ENCODE measurements around the gene MCM10.
A peak's percentile ranks its signal among the peaks of the same experiment; 100 is the strongest.
"Not testable (repeated sequence)": the region's sequence is repeated elsewhere in the genome, so short reads cannot be mapped to it uniquely, and the experiment has no call there.

The MCM10 gene

GRCh38 chr10:13144814-13145213, 16.5 kb upstream of the MCM10 start:
- H3K27ac Mint-ChIP-seq = no peak overlapping the region
- peaks cover 4% of the 10 kb centered on the region for H3K27me3 Mint-ChIP-seq
- intact Hi-C loops (cut with micrococcal nuclease) = no loop called here
- H3K36me3 Mint-ChIP-seq (ENCODE audit: low read depth) = peaks cover 7% of the 10 kb centered on the region
- no peaks in the 10 kb centered on the region for H3K4me1 Mint-ChIP-seq (ENCODE audit: low read depth)
- no peaks in the 10 kb centered on the region for H3K9me3 Mint-ChIP-seq
- no peak overlapping the region for H3K4me3 Mint-ChIP-seq

GRCh38 chr10:13146379-13146778, 15.0 kb upstream of the MCM10 start:
- peaks cover 4% of the 10 kb centered on the region for H3K27me3 Mint-ChIP-seq
- no peaks in the 10 kb centered on the region for H3K4me1 Mint-ChIP-seq (ENCODE audit: low read depth)
- intact Hi-C loops (cut with micrococcal nuclease) = no loop called here
- no peaks in the 10 kb centered on the region for H3K36me3 Mint-ChIP-seq (ENCODE audit: low read depth)
- no peak overlapping the region for H3K4me3 Mint-ChIP-seq
- no peaks in the 10 kb centered on the region for H3K9me3 Mint-ChIP-seq
- no peak overlapping the region for H3K27ac Mint-ChIP-seq

- no peak overlapping the region for H3K4me3 Mint-ChIP-seq
- H3K27ac Mint-ChIP-seq = no peak overlapping the region
- H3K27me3 Mint-ChIP-seq = peaks cover 4% of the 10 kb centered on the region
- no peaks in the 10 kb centered on the region for H3K36me3 Mint-ChIP-seq (ENCODE audit: low read depth)
- H3K4me1 Mint-ChIP-seq (ENCODE audit: low read depth) = no peaks in the 10 kb centered on the region
- no peaks in the 10 kb centered on the region for H3K9me3 Mint-ChIP-seq
- intact Hi-C loops (cut with micrococcal nuclease) = no loop called here
Observed at GRCh38 chr10:13147161-13147560, 14.2 kb upstream of the MCM10 start.

GRCh38 chr10:13152296-13152695, 9.1 kb upstream of the MCM10 start:
- H3K27ac Mint-ChIP-seq = no peak overlapping the region
- intact Hi-C loops (cut with micrococcal nuclease) = no loop called here
- no peaks in the 10 kb centered on the region for H3K9me3 Mint-ChIP-seq
- H3K4me1 Mint-ChIP-seq (ENCODE audit: low read depth) = no peaks in the 10 kb centered on the region
- H3K4me3 Mint-ChIP-seq = no peak overlapping the region
- H3K36me3 Mint-ChIP-seq (ENCODE audit: low read depth) = no peaks in the 10 kb centered on the region
- H3K27me3 Mint-ChIP-seq = peaks cover 1% of the 10 kb centered on the region

- H3K36me3 Mint-ChIP-seq (ENCODE audit: low read depth); H3K27me3 Mint-ChIP-seq; H3K4me3 Mint-ChIP-seq; intact Hi-C loops (cut with micrococcal nuclease); H3K4me1 Mint-ChIP-seq (ENCODE audit: low read depth); H3K27ac Mint-ChIP-seq; H3K9me3 Mint-ChIP-seq: not testable (repeated sequence)
Observed at GRCh38 chr10:13155860-13156259, 5.5 kb upstream of the MCM10 start.

GRCh38 chr10:13158401-13158800, 3.0 kb upstream of the MCM10 start:
- H3K27ac Mint-ChIP-seq = peak overlapping the region; percentile 75
- no peaks in the 10 kb centered on the region for H3K36me3 Mint-ChIP-seq (ENCODE audit: low read depth)
- H3K9me3 Mint-ChIP-seq = no peaks in the 10 kb centered on the region
- H3K27me3 Mint-ChIP-seq = peaks cover 7% of the 10 kb centered on the region
- H3K4me3 Mint-ChIP-seq = peak overlapping the region; percentile 70
- peaks cover 15% of the 10 kb centered on the region for H3K4me1 Mint-ChIP-seq (ENCODE audit: low read depth)
- intact Hi-C loops (cut with micrococcal nuclease) = no loop called here

GRCh38 chr10:13161857-13162271, 506 bp downstream of the MCM10 start:
- intact Hi-C loops (cut with micrococcal nuclease) = loop anchor here (1.0 to 2.0 kb wide), 2 partner anchors 140 to 191 kb away; no protein-coding TSS in a partner anchor

GRCh38 chr10:13163859-13164258, 2.5 kb downstream of the MCM10 start:
- H3K27me3 Mint-ChIP-seq = no peaks in the 10 kb centered on the region
- peaks cover 15% of the 10 kb centered on the region for H3K4me1 Mint-ChIP-seq (ENCODE audit: low read depth)
- H3K27ac Mint-ChIP-seq = no peak overlapping the region
- H3K4me3 Mint-ChIP-seq = no peak overlapping the region
- no peaks in the 10 kb centered on the region for H3K36me3 Mint-ChIP-seq (ENCODE audit: low read depth)
- intact Hi-C loops (cut with micrococcal nuclease) = no loop called here
- H3K9me3 Mint-ChIP-seq = no peaks in the 10 kb centered on the region

More at GRCh38 chr10:13161857-13162271, 506 bp downstream of the MCM10 start:
- Mint-ChIP-seq H3K4me1 (ENCODE audit: low read depth) (peaks cover 15% of the 10 kb centered on the region), H3K4me3 (no peak overlapping the region), H3K27me3 (peaks cover 7% of the 10 kb centered on the region), H3K36me3 (ENCODE audit: low read depth) (no peaks in the 10 kb centered on the region), H3K9me3 (no peaks in the 10 kb centered on the region), H3K27ac (no peak overlapping the region)

- H3K4me3 Mint-ChIP-seq = no peak overlapping the region
- H3K9me3 Mint-ChIP-seq = no peaks in the 10 kb centered on the region
- no peaks in the 10 kb centered on the region for H3K27me3 Mint-ChIP-seq
- H3K4me1 Mint-ChIP-seq (ENCODE audit: low read depth) = peaks cover 15% of the 10 kb centered on the region
- intact Hi-C loops (cut with micrococcal nuclease) = no loop called here
- H3K27ac Mint-ChIP-seq = no peak overlapping the region
- H3K36me3 Mint-ChIP-seq (ENCODE audit: low read depth) = no peaks in the 10 kb centered on the region
Observed at GRCh38 chr10:13165177-13165576, 3.8 kb downstream of the MCM10 start.

- Mint-ChIP-seq H3K4me1 (ENCODE audit: low read depth) (no peaks in the 10 kb centered on the region), H3K27ac (no peak overlapping the region), H3K27me3 (no peaks in the 10 kb centered on the region), H3K36me3 (ENCODE audit: low read depth) (no peaks in the 10 kb centered on the region), H3K9me3 (no peaks in the 10 kb centered on the region), H3K4me3 (no peak overlapping the region)
- intact Hi-C loops (cut with micrococcal nuclease) = no loop called here
Observed at GRCh38 chr10:13167568-13167967, 6.2 kb downstream of the MCM10 start.

GRCh38 chr10:13168781-13169180, 7.4 kb downstream of the MCM10 start:
- intact Hi-C loops (cut with micrococcal nuclease) = no loop called here
- H3K4me1 Mint-ChIP-seq (ENCODE audit: low read depth) = no peaks in the 10 kb centered on the region
- no peak overlapping the region for H3K4me3 Mint-ChIP-seq
- no peak overlapping the region for H3K27ac Mint-ChIP-seq
- H3K9me3 Mint-ChIP-seq = no peaks in the 10 kb centered on the region
- no peaks in the 10 kb centered on the region for H3K27me3 Mint-ChIP-seq
- H3K36me3 Mint-ChIP-seq (ENCODE audit: low read depth) = no peaks in the 10 kb centered on the region

GRCh38 chr10:13173616-13174015, 12.3 kb downstream of the MCM10 start:
- Mint-ChIP-seq H3K36me3 (ENCODE audit: low read depth) (no peaks in the 10 kb centered on the region), H3K4me3 (no peak overlapping the region), H3K9me3 (no peaks in the 10 kb centered on the region), H3K4me1 (ENCODE audit: low read depth) (no peaks in the 10 kb centered on the region), H3K27ac (no peak overlapping the region), H3K27me3 (no peaks in the 10 kb centered on the region)
- intact Hi-C loops (cut with micrococcal nuclease) = no loop called here

GRCh38 chr10:13180788-13181187, 19.4 kb downstream of the MCM10 start:
- Mint-ChIP-seq H3K9me3 (no peaks in the 10 kb centered on the region), H3K4me3 (no peak overlapping the region), H3K27ac (no peak overlapping the region), H3K27me3 (no peaks in the 10 kb centered on the region), H3K36me3 (ENCODE audit: low read depth) (peaks cover 7% of the 10 kb centered on the region), H3K4me1 (ENCODE audit: low read depth) (no peaks in the 10 kb centered on the region)
- intact Hi-C loops (cut with micrococcal nuclease) = no loop called here

- Mint-ChIP-seq H3K27me3 (no peaks in the 10 kb centered on the region), H3K9me3 (no peaks in the 10 kb centered on the region), H3K36me3 (ENCODE audit: low read depth) (peaks cover 7% of the 10 kb centered on the region), H3K4me1 (ENCODE audit: low read depth) (no peaks in the 10 kb centered on the region), H3K27ac (no peak overlapping the region), H3K4me3 (no peak overlapping the region)
- intact Hi-C loops (cut with micrococcal nuclease) = no loop called here
Observed at GRCh38 chr10:13182424-13182823, 21.1 kb downstream of the MCM10 start.

- no peak overlapping the region for H3K27ac Mint-ChIP-seq
- no peaks in the 10 kb centered on the region for H3K27me3 Mint-ChIP-seq
- no peak overlapping the region for H3K4me3 Mint-ChIP-seq
- no peaks in the 10 kb centered on the region for H3K9me3 Mint-ChIP-seq
- no peaks in the 10 kb centered on the region for H3K4me1 Mint-ChIP-seq (ENCODE audit: low read depth)
- intact Hi-C loops (cut with micrococcal nuclease) = no loop called here
- peaks cover 7% of the 10 kb centered on the region for H3K36me3 Mint-ChIP-seq (ENCODE audit: low read depth)
Observed at GRCh38 chr10:13183625-13184024, 22.3 kb downstream of the MCM10 start.

All from dendritic cell treated with granulocyte-macrophage colony-stimulating factor and Interleukin-4, amounts not matched to agents 40 ng/mL and 50 ng/mL, for 4 days (primary cell).